HuH-7.5 (cell line): ENCODE measurements around the gene LARP4.
"Not testable (repeated sequence)": the region's sequence is repeated elsewhere in the genome, so short reads cannot be mapped to it uniquely, and the experiment has no call there.

Experiments
- DNase-seq: peaks from one replicate; pipeline ENCODE4 v3.0.0; 2011; ENCODE audit warnings: low spot score

The LARP4 gene

DNA sequence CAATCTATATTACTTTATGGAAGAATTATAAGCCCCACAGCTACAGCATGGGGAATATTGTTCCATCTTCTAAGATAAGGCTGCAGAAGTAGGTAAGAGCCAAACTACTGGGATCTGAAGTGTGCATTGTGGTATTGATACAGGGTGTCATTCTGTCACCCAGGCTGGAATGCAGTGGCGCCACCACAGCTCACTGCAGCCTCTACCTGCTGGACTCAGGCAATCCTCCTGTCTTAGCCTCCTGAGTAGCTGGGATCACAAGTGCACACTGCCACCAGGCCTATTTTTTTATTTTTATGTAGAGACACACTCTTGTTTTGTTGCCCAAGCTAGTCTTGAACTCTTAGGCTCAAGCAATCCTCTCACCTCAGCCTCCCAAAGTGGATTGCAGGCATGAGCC lies 82.8 kb downstream of the LARP4 start:
- no peak for DNase-seq

- DNase-seq = no peak
Observed at GRCh38 chr12:50488801-50489200, 88.1 kb downstream of the LARP4 start.

- not testable (repeated sequence) for DNase-seq
Observed at GRCh38 chr12:50498119-50498518, 97.4 kb downstream of the LARP4 start.

- peak; percentile 67 for DNase-seq
Observed at GRCh38 chr12:50504798-50505674, 104.4 kb downstream of the LARP4 start, which contains the start of gene DIP2B. Gene DIP2B, plus strand, starts transcription at chr12:50504985. Its CDS starts 156 bp downstream, at chr12:50505141.

DNA sequence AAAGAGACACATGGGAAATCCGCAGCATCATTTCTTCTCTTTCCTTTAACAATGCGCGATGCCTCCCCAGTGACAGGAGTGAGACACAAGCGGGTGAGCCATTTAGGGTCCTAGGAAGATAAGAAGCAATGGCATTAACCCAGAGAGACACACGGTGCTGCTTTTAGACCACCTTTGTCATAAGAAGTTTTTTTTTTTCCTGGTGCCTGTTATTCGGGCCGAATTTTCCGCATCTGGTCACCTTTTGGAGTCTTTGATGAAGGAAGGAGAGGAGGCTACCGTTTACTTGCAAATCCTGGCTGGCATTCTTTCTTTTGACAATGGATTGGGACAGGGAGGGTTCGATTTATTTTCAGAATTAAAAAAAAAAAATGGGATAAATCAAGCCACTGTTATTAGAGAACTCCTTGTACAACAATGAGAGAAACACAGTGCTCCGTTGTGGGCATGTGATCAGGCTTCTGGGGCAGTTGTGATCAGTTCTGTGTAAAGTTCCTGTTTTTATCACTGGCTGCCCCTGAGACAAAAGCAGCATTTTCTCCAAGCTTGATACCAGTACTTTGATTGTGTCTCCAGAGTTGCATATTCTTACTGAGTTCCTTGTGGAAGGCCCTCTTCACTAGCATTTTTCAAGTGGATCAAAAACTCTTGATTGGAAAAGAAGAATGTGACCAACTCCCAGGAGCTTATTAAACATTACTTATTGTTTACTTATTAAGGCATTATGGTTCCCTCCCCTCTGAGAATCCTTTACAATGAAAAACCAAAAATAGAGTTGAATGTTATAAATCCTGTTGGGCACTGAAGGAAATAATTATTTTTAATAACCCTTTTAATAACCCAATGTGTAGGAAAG lies 105.2 kb downstream of the LARP4 start:
- peak; percentile 28 for DNase-seq

DNA sequence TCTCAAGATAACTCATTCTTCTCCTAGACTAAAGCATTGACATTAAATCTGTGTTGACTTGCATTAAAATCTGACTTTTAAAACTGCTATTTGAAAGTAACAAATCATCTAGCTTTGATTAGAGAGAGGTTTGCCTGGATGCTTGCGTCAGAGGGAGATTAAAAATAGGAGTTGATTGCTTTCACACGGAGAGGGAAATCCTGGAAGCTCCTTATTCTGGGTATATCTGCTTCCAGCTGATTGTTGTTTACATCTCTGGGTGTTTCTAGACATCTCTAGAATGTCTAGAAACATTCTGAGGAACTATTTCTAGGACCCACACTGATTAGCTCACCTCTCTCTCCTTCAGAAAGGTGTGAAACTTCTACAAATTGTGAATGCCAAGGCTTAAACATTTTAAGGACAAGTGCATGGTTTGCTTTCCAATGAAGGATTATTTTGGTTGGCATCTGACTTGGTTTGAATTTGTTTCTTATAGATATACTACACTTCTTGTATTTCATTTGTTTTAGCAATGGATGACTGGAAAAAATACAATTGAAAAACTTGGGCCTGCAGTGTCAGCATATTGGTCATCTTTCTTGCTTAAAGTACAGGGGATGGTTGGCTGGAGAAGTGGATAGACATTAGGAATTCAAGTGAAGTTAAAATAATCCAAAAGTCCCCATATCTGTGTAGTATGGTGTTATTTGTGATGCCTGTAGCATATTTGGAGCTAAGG lies 106.2 kb downstream of the LARP4 start:
- no peak for DNase-seq

GRCh38 chr12:50507474-50507838 lies 106.8 kb downstream of the LARP4 start:
- no peak for DNase-seq

GRCh38 chr12:50507930-50508329 lies 107.2 kb downstream of the LARP4 start:
- DNase-seq = no peak

GRCh38 chr12:50508414-50508813 lies 107.7 kb downstream of the LARP4 start:
- no peak for DNase-seq

DNA sequence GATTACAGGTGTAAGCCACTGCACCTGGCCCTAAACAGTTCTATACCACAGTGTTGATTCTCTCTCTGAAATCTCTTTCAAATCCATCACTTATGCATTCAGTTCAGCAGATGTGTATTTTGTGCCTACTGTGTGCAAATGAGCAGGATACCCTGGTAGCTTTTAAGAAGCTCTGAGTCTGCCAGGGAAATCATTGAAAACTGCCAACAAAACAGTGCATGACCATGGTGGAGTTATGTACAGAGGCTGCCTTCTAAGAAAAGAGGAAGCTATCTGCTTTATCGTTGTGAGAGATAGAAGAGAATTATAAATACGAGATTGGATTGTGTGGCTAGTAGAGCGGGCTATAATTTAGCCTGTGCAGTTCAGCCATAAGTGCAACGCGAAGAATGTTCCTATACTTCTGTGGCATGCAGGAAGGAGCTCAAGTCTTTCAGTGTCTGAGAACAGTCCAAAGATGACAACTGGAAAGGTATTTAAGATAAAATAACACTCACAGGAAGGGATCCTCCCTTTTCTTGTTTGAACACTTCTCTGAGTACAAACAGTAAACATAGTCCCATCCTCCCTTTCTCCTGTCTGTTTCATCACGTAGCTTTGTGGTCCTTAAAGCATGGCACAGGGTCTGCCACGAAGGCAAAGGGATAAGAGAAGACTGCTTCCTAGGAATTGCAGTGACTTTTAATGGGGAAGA lies 108.4 kb downstream of the LARP4 start:
- DNase-seq = no peak

- no peak for DNase-seq
Observed at GRCh38 chr12:50514526-50515276, 114.0 kb downstream of the LARP4 start.

GRCh38 chr12:50515587-50515986 lies 114.9 kb downstream of the LARP4 start:
- no peak for DNase-seq

- no peak for DNase-seq
Observed at GRCh38 chr12:50517421-50518048, 116.8 kb downstream of the LARP4 start.

- no peak for DNase-seq
Observed at GRCh38 chr12:50518090-50518489, 117.4 kb downstream of the LARP4 start.

DNA sequence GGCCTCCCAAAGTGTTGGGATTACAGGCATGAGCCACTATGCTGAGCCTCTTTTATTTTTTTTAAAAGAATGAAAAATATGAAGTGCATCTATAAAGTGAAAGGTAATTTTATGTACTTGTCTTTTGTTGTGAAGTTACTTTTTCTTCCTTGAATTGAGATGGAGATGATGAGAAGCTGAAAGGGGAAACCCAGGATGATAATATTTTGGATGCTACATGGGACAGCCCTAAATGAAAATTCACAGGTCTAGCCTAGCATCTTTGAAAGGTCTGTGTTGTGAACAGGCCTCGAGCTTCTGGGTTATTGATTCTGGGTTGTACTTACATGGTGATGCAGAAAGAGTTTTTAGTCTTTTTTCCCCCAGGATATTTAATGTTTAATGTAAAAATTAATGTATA lies 118.7 kb downstream of the LARP4 start:
- DNase-seq = no peak

DNA sequence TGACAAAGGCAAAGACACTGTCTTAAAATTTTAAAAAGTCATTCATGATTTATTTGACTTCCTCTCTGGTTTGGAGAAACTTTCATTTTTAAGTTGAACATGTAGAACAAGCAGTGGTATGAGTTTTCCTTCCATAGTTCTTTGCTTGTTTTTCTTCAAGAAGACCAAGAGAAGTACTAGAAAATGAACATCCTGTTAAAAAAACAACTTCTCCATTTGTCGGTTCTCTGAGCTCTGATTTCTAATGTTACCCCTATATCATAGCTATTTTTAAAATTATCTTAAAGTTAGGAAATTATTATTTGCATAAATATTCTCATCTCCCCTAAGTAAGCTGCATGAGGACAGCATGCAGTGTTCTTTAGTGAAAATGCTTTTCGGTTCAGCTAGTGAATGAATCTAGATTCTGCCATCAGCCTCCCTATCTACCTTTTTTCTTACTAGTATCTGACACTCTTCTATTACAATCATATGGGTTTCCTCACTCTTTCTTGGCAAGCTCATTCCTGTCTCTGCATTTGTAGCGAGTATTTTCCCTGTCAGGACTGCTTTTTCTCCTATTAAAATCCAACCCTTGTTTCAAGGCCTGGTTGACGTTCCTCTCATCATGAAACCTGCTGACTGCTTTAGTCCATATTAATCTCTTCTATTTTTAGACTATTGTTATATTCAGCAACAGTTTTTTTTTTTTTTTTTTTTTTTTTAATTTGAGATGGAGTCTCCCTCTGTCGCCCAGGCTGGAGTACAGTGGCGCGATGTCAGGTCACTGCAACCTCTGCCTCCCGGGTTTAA lies 119.9 kb downstream of the LARP4 start:
- DNase-seq = no peak

DNA sequence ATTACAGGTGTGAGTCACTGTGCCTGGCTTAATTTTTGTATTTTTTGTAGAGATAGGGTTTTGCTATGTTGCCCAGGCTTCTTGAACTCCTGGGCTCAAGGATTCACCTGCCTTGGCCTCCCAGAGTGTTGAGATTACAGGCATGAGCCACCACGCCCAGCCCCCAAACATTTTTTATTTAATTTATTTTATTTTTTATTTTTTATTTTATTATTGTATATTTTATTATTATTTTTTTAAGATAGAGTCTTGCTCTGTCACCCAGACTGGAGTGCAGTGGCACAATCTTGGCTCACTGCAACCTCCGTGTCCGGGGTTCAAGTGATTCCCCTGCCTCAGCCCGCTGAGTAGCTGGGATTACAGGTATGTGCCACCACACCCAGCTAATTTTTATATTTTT lies 121.1 kb downstream of the LARP4 start:
- not testable (repeated sequence) for DNase-seq

DNA sequence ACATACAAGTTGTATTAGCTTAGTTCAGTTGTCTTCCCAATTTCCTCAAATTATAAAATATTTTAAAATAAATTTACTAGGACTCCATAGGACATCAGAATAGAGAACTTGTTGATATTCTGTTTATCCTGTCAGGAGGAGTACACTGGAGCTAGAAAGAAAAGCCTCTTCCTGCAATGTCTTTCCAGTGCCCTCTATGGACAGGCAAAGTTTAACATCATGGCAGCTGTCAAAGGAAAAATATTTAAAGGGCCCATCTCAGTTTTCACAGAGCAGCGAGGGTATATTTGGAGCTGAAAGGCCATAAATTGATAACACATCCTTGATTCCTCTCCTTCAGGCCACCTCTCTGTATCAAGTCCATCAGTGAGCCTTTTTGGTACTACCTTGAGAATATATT lies 123.1 kb downstream of the LARP4 start:
- no peak for DNase-seq

GRCh38 chr12:50524621-50525020 lies 123.9 kb downstream of the LARP4 start:
- DNase-seq = no peak

- DNase-seq = no peak
Observed at GRCh38 chr12:50525422-50525821, 124.7 kb downstream of the LARP4 start.
